Epidermal melanocyte (primary cell): ENCODE measurements around the gene ZBTB16.
A peak's percentile ranks its signal among the peaks of the same experiment; 100 is the strongest.

Experiments
- DNase-seq: peaks from one replicate; pipeline ENCODE4 v3.0.0; 2011; ENCODE audit warnings: low spot score; ENCODE audit not compliant: insufficient read length

ZBTB16 gene

GRCh38 chr11:114166362-114166761, 106.9 kb downstream of the ZBTB16 start:
- no peak for DNase-seq

GRCh38 chr11:114166897-114167323, 107.4 kb downstream of the ZBTB16 start:
- peak; percentile 79 for DNase-seq

- no peak for DNase-seq
These were observed 107.8 kb downstream of the ZBTB16 start for GRCh38 chr11:114167355-114167754.

DNA sequence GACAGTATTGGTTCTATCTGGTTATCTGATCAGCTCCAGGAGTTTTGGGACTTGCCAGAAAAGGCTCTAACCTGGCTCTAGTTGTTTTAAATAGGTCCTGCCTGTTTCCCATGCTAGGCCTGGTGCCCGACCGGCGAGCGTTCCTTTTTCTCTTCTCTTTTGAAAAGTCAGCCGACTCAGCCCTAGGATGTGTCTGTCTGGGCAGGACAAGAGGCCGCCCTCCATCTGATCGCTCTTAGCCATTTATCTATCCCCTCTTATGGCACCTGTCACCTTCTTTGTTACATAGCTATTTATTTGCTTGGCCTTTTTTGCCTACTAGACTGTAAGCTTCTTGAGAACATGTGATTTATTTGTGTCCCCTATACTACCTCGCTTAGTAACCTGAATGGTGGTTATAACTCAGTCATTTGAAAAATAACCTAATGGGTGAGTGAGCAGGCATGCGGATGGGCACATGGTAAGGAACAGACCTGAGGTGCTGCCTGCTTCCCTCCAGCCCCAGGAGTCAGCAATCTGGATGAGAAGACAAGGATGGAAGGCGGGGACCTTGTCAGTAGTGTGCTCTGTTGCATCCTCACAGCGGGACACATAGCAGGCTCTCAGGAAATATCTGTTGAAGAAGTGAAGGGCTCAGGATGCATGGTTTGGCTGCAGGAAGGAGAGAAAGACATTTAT, 108.4 kb downstream of the ZBTB16 start:
- no peak for DNase-seq

- DNase-seq: no peak
These were observed 109.2 kb downstream of the ZBTB16 start for GRCh38 chr11:114168691-114169090.

- DNase-seq: no peak
These were observed 109.8 kb downstream of the ZBTB16 start for GRCh38 chr11:114169321-114169749.

DNA sequence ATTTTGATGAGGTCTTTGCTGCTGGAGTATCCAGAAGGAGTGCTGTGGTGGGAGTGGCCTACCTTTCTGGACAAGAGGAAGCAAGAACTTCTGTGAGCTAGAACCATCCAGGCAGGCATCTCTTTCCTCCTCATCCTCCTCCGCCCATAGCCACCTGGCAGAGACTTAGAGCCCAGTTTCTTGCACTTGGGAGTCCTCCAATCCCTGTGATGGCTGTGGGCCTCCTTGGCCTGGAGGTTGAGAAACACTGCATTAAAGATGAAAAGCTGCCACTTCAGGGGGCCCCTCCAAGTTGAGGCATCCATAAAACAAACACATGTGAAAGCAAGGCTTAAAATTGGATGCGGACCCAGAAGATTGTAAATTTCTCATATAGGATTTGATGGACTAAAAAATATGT, 110.3 kb downstream of the ZBTB16 start:
- no peak for DNase-seq

GRCh38 chr11:114170226-114170625, 110.7 kb downstream of the ZBTB16 start:
- no peak for DNase-seq

- no peak for DNase-seq
These were observed 111.9 kb downstream of the ZBTB16 start for GRCh38 chr11:114171257-114172054.

- no peak for DNase-seq
These were observed 112.7 kb downstream of the ZBTB16 start for GRCh38 chr11:114172055-114172861.

DNA sequence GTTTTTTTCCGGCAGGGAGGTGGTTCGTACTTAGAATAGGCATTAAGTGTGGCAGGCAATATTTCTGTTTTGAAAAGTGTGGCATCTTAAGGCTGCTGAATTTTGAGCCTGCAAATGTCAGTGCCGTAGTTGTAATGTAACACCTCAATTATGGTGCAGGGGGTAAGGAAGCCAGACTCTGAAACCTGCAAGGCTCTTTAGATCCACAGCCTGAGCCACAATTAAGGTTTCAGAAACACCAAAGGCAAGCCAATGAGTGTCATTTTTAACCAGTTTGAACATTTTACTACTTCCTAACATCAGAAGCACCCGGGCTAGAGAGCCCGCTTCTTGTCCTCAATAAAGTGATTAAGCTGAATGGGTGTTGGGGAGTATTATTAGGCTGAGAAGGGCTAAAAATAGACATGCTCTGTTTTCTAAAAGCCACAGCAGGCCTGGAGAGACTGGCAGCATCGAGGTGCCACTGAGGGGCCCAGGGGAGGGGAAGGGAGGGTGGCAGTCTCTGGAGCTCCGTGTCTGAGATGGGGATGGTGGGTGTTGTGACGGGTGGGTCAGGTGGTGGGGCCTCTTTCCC, 113.4 kb downstream of the ZBTB16 start:
- no peak for DNase-seq

- no peak for DNase-seq
These were observed 114.3 kb downstream of the ZBTB16 start for GRCh38 chr11:114173843-114174242.

GRCh38 chr11:114174712-114175495, 115.4 kb downstream of the ZBTB16 start:
- DNase-seq: no peak

DNA sequence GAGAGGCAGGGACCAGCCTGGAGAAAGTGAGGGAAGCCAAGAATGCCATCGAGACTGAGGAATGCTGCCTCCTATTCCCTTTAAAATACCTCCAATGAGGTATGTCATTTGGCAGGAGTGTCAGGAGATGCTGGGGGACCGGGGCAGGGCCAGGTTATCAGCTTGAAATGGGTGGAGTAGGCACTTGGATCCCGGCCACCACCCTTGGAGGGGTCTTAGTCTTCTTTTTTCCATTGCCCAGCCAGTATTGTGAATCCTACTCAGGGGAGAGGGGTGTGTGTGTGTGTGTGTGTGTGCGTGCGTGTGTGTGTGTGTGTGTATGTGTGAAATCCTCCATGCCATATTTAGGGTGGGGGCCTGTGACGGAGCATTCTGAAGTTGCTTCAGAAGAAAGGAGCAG, 116.2 kb downstream of the ZBTB16 start:
- no peak for DNase-seq

- DNase-seq: no peak
These were observed 116.8 kb downstream of the ZBTB16 start for GRCh38 chr11:114176321-114176720.

GRCh38 chr11:114178656-114179055, 119.1 kb downstream of the ZBTB16 start:
- DNase-seq: no peak

- DNase-seq: no peak
These were observed 119.9 kb downstream of the ZBTB16 start for GRCh38 chr11:114179234-114179941.

DNA sequence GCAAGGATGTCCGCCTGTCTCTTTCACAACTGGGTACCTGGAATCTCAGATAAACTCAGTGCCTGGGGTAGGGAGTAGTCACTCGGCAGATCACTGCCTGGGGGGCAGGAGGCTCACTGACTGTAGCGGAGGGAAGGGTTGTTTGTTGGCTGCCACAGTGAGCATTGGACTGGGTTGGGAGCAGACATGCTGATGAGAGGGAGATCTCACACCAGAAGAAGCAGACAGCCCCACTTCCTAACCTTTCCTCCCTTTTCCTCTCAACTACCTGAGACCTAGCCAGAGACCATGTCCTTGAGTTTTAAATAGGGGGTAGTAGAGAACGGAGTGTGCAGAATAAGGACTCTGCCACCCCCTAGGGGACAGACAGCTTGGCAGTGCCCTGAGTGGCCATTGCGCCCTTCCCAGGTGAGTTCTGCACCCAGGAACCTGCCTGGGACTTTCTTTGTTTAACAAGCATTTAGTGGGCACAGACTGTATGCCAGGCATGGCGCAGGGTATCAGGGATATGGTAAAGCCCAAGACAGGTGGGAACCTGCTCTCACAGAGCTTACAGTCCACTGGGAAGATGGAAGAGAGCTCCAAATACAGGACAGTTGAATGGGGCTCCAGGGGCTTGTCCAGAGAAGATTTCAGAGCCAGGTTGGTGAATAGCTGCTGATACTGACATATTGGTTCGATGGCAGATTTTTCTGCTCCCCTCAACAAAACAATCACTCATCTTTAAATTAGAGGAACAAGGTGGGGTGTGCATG, 121.0 kb downstream of the ZBTB16 start:
- no peak for DNase-seq

GRCh38 chr11:114181195-114181594, 121.7 kb downstream of the ZBTB16 start:
- no peak for DNase-seq
